ENCODE results near the gene GATB.

The GATB gene

GRCh38 chr4:151678048-151678872 is 82.5 kb downstream of the GATB start:
- H3K4me3 ChIP-seq (ENCODE audit: low read depth, low read length): no peak overlapping the region
- TF ChIP-seq POLR2A (IDR thresholded peaks at IDR 0.05; ENCODE audit: extremely low read depth, insufficient read length) (no peak), MYC (IDR thresholded peaks at IDR 0.05; ENCODE audit: low read depth, low read length) (no peak), CTCF (IDR thresholded peaks at IDR 0.05; ENCODE audit: low read depth, low read length) (no peak)
- TF ChIP-seq, protein P1, sequence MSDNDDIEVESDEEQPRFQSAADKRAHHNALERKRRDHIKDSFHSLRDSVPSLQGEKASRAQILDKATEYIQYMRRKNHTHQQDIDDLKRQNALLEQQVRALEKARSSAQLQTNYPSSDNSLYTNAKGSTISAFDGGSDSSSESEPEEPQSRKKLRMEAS (IDR thresholded peaks at IDR 0.05; ENCODE audit: low read depth, low read length): no peak
- no peak for DNase-seq (ENCODE audit: low read depth)

GRCh38 chr4:151677193-151677592 is 83.6 kb downstream of the GATB start:
- no peak overlapping the region for H3K4me3 ChIP-seq (ENCODE audit: low read depth, low read length)
- no peak for DNase-seq (ENCODE audit: low read depth)
- TF ChIP-seq MYC (IDR thresholded peaks at IDR 0.05; ENCODE audit: low read depth, low read length) (no peak), CTCF (IDR thresholded peaks at IDR 0.05; ENCODE audit: low read depth, low read length) (no peak), POLR2A (IDR thresholded peaks at IDR 0.05; ENCODE audit: extremely low read depth, insufficient read length) (no peak)

DNA sequence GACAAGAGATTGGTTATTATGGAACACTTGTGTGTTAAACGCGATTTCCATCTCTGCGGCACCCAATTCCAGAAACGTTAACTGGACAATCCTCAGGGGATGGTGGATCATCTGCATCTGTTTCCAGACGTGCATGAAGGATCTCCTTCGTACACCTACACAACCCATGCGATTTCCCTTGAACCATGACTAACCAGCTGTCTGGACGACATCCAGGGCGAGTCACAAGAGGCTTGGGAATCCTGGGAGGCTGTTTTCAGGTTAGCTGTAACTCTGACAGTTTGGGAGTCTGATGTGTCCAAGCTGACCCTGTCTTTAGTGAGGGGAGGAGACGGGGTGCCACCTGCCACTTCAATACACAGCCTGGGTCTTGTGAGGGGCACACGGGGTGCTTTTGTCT is 84.5 kb downstream of the GATB start:
- no peak overlapping the region for H3K4me3 ChIP-seq (ENCODE audit: low read depth, low read length)
- DNase-seq (ENCODE audit: low read depth): no peak
- TF ChIP-seq MYC (IDR thresholded peaks at IDR 0.05; ENCODE audit: low read depth, low read length): no peak
- TF ChIP-seq, protein P1 (IDR thresholded peaks at IDR 0.05; ENCODE audit: low read depth, low read length): no peak
- no peak for TF ChIP-seq POLR2A (IDR thresholded peaks at IDR 0.05; ENCODE audit: extremely low read depth, insufficient read length)
- TF ChIP-seq CTCF (IDR thresholded peaks at IDR 0.05; ENCODE audit: low read depth, low read length): no peak

DNA sequence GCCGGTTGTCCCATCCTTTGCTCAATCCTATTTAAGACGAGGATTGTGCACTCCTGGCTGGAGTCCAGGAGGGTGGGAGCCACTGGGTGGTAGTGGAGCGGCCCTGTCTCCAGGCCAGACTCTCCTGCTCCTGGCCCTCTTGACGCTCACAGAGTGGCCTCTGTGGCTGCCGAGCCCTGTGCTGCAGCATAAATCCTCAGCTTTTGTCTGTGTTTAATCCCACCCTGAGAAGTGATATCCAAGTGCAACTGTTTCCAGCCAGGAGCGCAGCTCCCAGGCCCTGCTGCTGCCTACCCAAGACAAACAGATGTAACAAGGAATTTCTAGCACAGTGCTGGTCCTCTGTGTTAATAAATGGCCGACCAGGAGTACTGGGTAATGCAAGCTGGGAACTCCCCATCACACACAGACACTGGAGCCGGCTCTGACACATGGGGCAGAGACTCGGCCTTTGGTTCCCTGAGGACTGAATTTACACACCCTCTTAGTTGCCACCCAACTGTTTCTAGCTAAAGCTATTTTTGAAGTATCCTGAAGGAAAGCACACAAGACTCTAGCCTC is 85.3 kb downstream of the GATB start:
- DNase-seq (ENCODE audit: low read depth): no peak
- TF ChIP-seq POLR2A (IDR thresholded peaks at IDR 0.05; ENCODE audit: extremely low read depth, insufficient read length): no peak
- no peak for TF ChIP-seq MYC (IDR thresholded peaks at IDR 0.05; ENCODE audit: low read depth, low read length)
- no peak for TF ChIP-seq CTCF (IDR thresholded peaks at IDR 0.05; ENCODE audit: low read depth, low read length)
- TF ChIP-seq, protein P1 (IDR thresholded peaks at IDR 0.05; ENCODE audit: low read depth, low read length): no peak
- no peak overlapping the region for H3K4me3 ChIP-seq (ENCODE audit: low read depth, low read length)

DNA sequence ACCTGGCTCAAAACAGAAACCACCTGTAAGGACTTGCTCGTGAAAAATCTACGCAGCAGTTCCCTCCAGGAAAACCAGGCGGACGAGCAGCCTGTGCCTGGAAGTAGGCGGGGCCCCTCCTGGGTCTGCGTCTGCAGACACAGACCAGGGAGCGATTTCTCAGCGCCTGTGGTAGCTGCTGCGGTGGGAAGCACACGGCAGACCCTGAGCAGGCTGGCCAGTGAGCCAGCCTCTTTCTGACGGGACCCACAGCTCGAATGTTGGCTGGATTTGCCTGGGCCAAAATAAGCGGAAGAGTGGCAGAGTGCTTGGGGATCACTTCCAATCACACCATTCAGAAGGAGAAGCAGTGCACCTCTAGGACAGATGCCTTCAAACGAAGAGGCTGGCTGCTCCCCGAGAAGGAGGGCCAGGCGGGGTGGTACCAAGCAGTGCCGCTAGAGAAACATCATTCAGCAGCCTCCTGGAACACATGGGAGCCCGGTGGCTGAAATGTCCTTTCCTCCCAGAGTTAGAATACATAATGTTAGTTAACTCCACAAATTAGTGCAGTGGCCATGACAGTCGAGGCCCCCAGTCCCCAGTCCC is 85.9 kb downstream of the GATB start:
- TF ChIP-seq, protein P1 (IDR thresholded peaks at IDR 0.05; ENCODE audit: low read depth, low read length): no peak
- TF ChIP-seq CTCF (IDR thresholded peaks at IDR 0.05; ENCODE audit: low read depth, low read length) (no peak), POLR2A (IDR thresholded peaks at IDR 0.05; ENCODE audit: extremely low read depth, insufficient read length) (no peak), MYC (IDR thresholded peaks at IDR 0.05; ENCODE audit: low read depth, low read length) (no peak)
- no peak for DNase-seq (ENCODE audit: low read depth)
- H3K4me3 ChIP-seq (ENCODE audit: low read depth, low read length): no peak overlapping the region

Measured in NB4 (cell line).